ENCODE results near the gene RENBP.
A peak's percentile ranks its signal among the peaks of the same experiment; 100 is the strongest.

RENBP gene

DNA sequence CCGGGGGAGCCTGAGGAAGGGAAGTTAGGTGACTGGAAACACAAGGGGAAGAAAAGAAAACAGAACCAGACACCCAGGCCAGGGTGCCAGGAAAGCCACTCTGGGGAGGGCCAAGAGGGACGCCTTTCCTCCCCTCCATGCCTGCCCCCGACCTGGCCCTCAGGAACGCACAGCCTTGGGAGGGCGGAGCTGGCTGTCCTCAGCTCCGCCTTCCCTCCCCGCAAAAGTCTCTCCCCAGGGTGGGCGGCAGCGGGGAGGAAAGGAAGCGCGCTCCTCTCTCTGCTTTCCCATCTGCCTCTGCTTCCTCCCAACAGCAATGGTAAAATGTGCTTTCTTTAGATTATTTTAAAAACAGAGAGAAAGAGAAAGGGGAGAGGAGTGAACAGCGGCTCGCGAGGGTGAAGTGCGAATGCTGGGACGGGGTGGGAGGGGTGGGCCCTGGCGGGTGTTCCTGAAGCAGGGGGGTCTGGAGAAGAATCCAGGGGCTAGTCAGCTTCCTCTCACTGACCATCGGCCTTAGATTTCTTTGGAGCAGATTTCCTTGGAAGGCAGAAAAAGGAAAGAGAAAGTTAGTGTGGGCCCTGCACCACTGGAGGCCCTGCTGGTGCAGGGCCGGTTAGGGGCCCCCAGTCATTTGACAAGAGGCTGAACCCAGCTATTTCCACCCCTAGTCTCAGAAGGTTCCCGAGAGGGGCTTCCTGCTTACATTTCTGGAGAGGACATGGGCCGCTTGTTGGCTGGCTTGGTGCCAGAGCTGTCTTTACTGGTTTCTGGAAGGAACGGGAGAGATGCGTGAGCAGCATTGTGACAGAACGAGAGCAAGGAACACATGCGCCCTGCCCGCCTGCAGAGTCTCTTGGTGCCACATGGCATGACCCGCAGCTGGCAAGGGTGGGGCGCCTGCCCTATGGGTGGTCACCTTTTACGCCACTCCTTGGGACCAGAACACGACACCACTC lies 4.7 kb upstream of the RENBP start:
- no peak overlapping the region for H3K4me3 ChIP-seq (ENCODE audit: low read depth, low read length)
- no peak for DNase-seq (ENCODE audit: low read depth)
- no peak for TF ChIP-seq CTCF (IDR thresholded peaks at IDR 0.05; ENCODE audit: control insufficient read depth, extremely low read depth, insufficient read depth)

GRCh38 chrX:153948002-153948466 lies 3.6 kb upstream of the RENBP start:
- H3K4me3 ChIP-seq (ENCODE audit: low read depth, low read length) = no peak overlapping the region
- no peak for TF ChIP-seq CTCF (IDR thresholded peaks at IDR 0.05; ENCODE audit: control insufficient read depth, extremely low read depth, insufficient read depth)
- DNase-seq (ENCODE audit: low read depth) = no peak

DNA sequence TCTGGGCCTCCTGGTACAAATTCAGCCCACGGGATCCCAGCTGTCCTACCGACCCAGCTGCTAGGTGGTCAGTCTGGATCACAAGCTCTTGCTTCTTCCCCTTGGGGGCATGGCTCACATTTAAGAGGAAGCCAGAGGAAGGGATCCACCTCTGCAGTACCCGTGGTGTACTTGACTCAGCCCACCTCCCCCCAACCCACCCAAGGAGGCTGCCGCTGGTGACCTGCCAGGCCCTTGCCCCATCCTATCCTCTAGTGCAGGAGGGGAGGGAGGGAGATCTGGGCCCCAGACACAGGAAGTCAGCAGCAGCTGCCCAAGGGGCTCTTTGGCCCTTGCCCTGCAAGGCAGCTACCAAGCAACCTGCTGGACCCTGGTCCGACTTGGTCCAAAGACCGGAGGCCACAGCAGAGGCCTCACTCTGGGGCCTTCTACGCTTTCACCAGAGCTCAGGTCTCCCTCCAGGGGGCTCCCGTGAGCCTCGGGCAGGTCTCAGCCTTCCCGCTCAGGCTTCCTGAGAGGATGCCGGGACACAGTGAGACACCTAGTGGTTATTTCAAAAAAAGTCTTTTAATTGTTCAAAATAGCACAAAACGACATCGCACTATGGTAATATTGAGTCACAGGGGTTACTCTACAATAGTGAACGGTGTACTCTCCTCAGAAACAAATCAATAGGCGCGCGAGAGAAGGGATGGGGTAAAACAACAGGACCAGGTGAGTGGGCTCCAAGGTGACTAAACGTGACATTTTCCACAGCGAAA lies 2.7 kb upstream of the RENBP start:
- H3K4me3 ChIP-seq (ENCODE audit: low read depth, low read length) = no peak overlapping the region
- TF ChIP-seq CTCF (IDR thresholded peaks at IDR 0.05; ENCODE audit: control insufficient read depth, extremely low read depth, insufficient read depth) = peak; percentile 71
- DNase-seq (ENCODE audit: low read depth) = no peak

DNA sequence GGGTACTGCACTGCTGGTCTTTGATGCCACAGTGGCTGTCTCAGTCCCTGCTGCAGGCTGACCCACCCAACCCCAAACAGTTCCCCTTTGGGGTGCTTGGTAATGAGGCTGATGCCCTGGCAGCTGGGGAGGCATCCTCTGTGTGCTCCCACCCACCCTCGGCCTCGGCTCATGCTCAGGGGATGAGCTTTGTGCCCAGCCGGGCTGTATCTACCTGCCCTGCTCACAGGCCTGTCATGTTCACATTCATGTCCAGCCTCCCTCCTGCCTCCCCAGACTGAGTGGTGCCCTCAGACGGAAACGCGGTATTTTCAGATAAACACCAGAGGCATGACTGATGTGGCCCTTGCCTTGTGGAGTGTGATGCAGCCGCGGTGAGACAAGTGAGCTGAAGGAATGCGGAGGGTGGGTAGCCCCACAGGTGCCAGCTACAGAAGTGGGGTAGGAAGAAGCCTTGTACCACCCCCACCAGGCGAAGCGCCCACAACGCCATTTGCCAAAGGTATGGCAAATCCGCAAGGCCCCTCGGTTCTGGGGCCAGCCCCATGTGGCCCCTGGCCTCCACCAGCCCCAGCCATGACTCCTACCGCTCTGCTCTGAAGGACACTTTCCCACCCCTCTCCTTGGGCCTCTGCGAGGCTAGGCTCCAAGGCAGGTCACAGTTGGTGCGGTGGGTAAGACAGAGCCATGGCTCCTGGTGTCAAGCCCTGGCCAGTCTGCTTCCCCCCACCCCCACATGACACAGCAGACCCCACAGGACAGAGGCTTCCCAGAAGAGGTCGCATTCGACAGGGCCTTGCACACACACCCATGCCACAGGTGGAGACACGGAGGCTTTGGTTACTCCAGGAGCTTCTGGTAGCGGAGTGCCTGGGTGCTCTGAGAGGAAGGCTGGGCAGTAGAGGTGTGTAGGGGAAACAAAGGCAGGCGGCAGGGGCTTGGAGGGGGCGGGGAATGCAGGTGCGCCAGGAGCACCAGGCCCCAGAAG lies 1.8 kb upstream of the RENBP start:
- DNase-seq (ENCODE audit: low read depth) = no peak
- H3K4me3 ChIP-seq (ENCODE audit: low read depth, low read length) = no peak overlapping the region
- TF ChIP-seq CTCF (IDR thresholded peaks at IDR 0.05; ENCODE audit: control insufficient read depth, extremely low read depth, insufficient read depth) = no peak

DNA sequence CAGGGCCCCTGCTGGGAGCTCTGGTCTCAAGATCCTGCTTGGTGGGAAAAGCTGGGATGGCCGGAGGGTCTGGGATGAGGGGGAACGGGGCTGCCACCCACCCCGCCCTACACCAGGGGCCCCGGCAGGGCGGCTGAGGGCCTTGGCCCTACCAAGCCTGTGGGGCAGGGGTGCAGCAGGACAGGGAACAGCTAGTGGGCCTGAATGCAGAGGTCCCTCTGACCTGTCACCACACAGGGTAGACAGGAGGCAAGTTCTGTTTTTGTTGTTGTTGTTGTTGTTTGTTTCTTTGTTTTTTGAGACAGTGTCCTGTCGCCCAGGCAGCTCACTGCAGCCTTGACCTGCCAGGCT lies 332 bp upstream of the RENBP start:
- no peak overlapping the region for H3K4me3 ChIP-seq (ENCODE audit: low read depth, low read length)
- no peak for TF ChIP-seq CTCF (IDR thresholded peaks at IDR 0.05; ENCODE audit: control insufficient read depth, extremely low read depth, insufficient read depth)

More for the DNA sequence above, 332 bp upstream of the RENBP start:
- no peak for DNase-seq (ENCODE audit: low read depth)

All from LNCaP clone FGC (cell line).